ENCODE results near the gene FABP2. TPM values are rescaled to one million over a fixed set of nuclear protein-coding genes. Genes with fewer than 3 reads are reported as not detected.

The FABP2 gene
- total RNA-seq, 1 experiment from 2014 or later = not detected

GRCh38 chr4:119328695-119329094 lies 6.8 kb upstream of the FABP2 start:
- in situ Hi-C loops (cut with HindIII; ENCODE audit: low pct_unique_long_range_greater_than_20kb, low sequenced_read_pairs) = no loop called here
- DNase-seq (ENCODE audit: low read depth, low spot score) = no peak

DNA sequence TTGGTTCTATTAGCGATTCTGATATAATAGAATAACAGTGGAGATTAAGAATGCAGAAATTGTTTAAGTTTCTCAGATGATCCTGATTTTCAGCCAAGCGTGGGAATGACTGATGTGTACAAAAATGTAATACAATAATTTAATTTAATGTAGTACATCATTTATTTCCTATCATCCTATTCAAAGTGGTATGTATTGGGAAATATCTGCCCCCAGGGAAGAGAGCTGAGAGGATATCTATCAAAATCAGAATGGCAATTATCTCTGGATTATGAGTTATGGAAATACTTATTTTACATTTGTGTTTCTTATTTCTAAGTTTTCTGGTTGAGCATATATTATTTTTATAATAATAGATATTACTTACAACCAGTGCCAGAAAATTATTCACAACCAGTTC lies 3.9 kb downstream of the FABP2 start:
- in situ Hi-C loops (cut with HindIII; ENCODE audit: low pct_unique_long_range_greater_than_20kb, low sequenced_read_pairs) = no loop called here
- DNase-seq (ENCODE audit: low read depth, low spot score) = no peak

DNA sequence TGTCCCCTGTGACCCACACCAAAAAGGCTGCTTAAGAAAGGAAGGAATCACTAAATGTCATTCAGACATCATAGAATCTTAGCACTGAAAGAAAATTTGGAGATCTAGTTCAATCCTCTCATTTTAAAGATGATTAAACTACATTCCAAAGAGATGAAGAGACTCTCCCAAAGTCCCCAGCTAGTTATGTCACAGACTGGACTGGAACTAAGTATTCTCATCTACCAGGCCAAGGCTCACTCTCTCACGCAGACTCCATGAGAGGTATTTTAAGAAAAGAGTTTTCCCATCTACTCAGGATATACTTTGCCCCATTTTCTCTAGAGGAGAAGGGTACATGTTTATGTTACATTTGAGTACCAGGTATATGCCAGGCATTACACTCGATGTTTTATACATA lies 6.9 kb downstream of the FABP2 start:
- in situ Hi-C loops (cut with HindIII; ENCODE audit: low pct_unique_long_range_greater_than_20kb, low sequenced_read_pairs) = no loop called here

GRCh38 chr4:119314356-119314755 lies 7.6 kb downstream of the FABP2 start:
- in situ Hi-C loops (cut with HindIII; ENCODE audit: low pct_unique_long_range_greater_than_20kb, low sequenced_read_pairs) = no loop called here

More for the DNA sequence above, 6.9 kb downstream of the FABP2 start:
- no peak for DNase-seq (ENCODE audit: low read depth, low spot score)

GRCh38 chr4:119313237-119313636 lies 8.7 kb downstream of the FABP2 start:
- in situ Hi-C loops (cut with HindIII; ENCODE audit: low pct_unique_long_range_greater_than_20kb, low sequenced_read_pairs) = no loop called here
- DNase-seq (ENCODE audit: low read depth, low spot score) = no peak

More at GRCh38 chr4:119314356-119314755, 7.6 kb downstream of the FABP2 start:
- peak; percentile 67 for DNase-seq (ENCODE audit: low read depth, low spot score)

DNA sequence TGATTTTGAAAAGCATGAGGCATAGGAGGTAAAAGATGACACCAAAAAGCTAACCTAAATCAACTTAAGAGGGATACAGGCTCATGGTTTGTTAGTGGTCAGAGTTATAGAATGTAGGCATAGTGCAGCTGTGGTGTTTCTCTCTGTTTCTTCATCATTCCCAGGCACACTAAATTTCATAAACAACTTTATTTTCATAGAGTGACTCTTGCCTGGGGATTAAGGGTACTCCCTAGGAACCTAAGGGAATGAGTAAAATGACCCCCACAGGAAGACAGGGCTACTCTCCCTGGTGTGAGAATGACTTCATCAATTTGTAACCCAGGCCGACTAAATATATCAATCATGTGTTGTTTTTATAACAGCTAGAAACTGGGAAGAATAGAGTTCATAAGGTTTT lies 11.1 kb downstream of the FABP2 start:
- no peak for DNase-seq (ENCODE audit: low read depth, low spot score)
- in situ Hi-C loops (cut with HindIII; ENCODE audit: low pct_unique_long_range_greater_than_20kb, low sequenced_read_pairs) = no loop called here

- in situ Hi-C loops (cut with HindIII; ENCODE audit: low pct_unique_long_range_greater_than_20kb, low sequenced_read_pairs) = no loop called here
- no peak for DNase-seq (ENCODE audit: low read depth, low spot score)
Measured at GRCh38 chr4:119307606-119308005, 14.3 kb downstream of the FABP2 start.

DNA sequence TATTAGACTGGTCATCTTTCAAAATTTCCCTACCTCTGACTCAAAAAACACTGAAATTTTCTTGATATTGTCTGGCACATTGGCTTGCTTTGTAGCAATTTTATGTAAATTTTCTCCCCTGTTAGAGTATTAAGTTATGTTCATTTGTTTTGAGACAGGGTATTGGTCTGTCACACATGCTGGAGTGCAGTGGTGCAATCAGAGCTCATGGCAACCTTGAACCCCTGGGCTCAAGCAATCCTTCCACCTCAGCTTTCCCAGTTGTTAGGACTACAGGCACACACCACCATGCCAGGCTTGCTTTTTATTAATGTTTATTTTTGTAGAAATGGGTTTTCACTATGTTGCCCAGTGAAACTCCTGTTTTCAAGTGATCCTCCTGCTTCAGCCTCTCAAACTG lies 17.5 kb downstream of the FABP2 start:
- no peak for DNase-seq (ENCODE audit: low read depth, low spot score)

GRCh38 chr4:119303587-119304305 lies 18.2 kb downstream of the FABP2 start:
- DNase-seq (ENCODE audit: low read depth, low spot score) = no peak
- in situ Hi-C loops (cut with HindIII; ENCODE audit: low pct_unique_long_range_greater_than_20kb, low sequenced_read_pairs) = no loop called here

More for the DNA sequence above, 17.5 kb downstream of the FABP2 start:
- in situ Hi-C loops (cut with HindIII; ENCODE audit: low pct_unique_long_range_greater_than_20kb, low sequenced_read_pairs) = no loop called here

GRCh38 chr4:119302073-119302832 lies 19.7 kb downstream of the FABP2 start:
- in situ Hi-C loops (cut with HindIII; ENCODE audit: low pct_unique_long_range_greater_than_20kb, low sequenced_read_pairs) = no loop called here
- DNase-seq (ENCODE audit: low read depth, low spot score) = no peak

DNA sequence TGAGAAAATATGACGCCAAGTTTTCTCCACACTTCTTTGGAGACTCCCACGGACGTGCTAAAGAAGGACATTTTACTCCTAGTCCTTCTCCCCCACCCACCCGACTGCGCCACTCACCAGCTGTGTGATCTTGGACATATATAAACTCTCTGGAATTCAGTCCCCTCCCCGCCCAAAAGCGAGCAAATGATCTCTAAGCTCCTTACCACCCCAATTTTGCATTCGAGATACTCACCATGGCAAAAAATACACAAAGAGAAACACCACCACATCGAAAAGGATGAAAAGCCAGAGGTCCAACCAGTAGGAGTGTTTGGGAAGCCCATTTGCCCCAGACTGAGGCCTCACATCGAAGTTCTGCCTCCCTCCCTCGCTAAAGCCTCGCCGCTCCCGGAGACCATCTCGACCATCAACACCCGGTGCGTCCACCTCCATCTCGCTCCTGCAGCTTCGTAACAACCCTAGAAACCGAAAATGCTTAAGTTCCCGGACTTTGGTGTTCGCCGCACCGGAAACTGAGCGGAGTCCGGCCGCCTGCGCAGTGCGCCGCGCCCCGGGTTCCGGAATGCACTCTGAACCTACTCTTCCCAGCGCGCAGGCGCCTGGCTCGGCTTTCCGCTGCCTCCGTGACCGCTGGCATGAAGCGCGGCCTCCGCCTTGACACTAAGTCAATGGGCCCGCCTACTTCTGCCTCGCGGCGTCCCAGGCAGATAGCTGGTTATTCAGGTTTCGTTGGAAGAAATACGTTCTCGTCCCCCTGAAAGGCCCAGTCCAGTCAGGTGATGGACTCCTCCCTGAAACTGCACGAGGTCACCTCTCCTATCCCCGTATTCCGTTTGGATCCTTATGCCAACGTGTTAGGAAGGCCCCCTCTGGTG lies 21.6 kb downstream of the FABP2 start:
- in situ Hi-C loops (cut with HindIII; ENCODE audit: low pct_unique_long_range_greater_than_20kb, low sequenced_read_pairs) = no loop called here
- DNase-seq (ENCODE audit: low read depth, low spot score) = peak; percentile 89

GRCh38 chr4:119299741-119300100 lies 22.2 kb downstream of the FABP2 start:
- DNase-seq (ENCODE audit: low read depth, low spot score) = no peak
- in situ Hi-C loops (cut with HindIII; ENCODE audit: low pct_unique_long_range_greater_than_20kb, low sequenced_read_pairs) = no loop called here

GRCh38 chr4:119299260-119299671 lies 22.7 kb downstream of the FABP2 start:
- in situ Hi-C loops (cut with HindIII; ENCODE audit: low pct_unique_long_range_greater_than_20kb, low sequenced_read_pairs) = no loop called here
- DNase-seq (ENCODE audit: low read depth, low spot score) = no peak

- in situ Hi-C loops (cut with HindIII; ENCODE audit: low pct_unique_long_range_greater_than_20kb, low sequenced_read_pairs) = no loop called here
- DNase-seq (ENCODE audit: low read depth, low spot score) = no peak
Measured at GRCh38 chr4:119297795-119298194, 24.1 kb downstream of the FABP2 start.

GRCh38 chr4:119296356-119296755 lies 25.6 kb downstream of the FABP2 start:
- DNase-seq (ENCODE audit: low read depth, low spot score) = no peak
- in situ Hi-C loops (cut with HindIII; ENCODE audit: low pct_unique_long_range_greater_than_20kb, low sequenced_read_pairs) = no loop called here

DNA sequence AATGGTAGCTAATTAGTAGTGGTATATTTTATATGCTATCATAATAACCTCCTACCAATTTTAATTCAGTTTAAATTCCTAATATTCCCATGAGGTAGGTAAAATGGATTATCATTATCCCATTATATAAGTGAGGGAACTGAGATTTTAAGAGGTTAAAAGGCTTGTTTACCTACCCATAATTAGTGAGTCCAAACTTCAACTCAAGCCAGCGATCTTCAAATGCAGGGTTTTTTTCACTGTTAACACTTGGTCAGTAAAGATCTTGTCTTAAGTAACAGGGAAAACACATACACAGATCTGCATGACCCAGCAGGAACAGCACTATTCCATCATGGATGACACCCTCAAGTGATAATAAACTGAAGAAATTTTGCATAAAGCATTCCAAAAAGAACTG lies 31.3 kb downstream of the FABP2 start:
- no peak for DNase-seq (ENCODE audit: low read depth, low spot score)
- in situ Hi-C loops (cut with HindIII; ENCODE audit: low pct_unique_long_range_greater_than_20kb, low sequenced_read_pairs) = no loop called here

DNA sequence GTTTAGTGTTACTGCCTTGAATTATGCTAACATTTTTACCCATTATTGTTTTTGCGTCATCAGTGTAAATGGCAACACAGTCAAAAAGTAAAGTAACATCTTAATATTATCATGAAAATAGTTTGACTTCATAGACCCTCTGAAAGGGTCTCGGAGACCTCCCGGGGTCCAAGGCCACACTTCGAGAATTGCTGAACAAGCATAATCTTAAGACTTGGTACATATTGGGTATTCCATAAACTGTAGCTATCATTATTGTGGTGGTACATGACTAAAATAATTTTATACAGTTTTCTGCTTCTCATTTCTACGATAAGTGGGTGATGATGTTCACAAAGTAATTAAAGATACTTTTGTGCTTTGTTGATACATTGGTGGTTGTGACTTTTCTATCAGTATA lies 32.6 kb downstream of the FABP2 start:
- no peak for DNase-seq (ENCODE audit: low read depth, low spot score)
- in situ Hi-C loops (cut with HindIII; ENCODE audit: low pct_unique_long_range_greater_than_20kb, low sequenced_read_pairs) = no loop called here

DNA sequence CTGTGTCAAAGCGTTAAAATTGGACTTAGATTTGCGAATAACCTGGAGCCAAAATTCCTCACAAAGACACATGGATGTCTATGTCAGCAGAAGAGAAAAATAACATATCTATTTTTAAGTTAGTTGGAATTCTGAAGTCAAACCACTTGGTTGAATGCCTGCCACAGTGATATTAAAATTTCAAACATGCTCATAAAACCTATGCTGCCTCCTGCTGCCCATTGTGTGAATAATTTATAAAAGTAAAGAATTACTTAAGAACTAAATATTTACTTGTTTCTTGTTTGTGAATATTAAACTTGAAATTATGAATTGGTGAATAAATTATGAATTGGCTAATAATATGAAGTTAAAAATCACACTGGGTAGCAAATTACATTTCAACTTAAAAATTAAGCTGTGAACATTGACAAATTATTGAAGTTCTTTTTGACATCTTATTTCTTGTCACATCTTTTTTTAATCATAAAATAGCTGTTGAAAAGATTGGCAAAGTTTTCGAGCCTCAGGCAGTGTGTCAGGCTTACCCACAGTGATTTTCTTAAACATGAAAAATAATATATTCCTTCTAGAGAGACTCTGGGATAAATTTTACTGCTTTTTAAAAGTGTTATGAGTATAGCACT lies 35.4 kb downstream of the FABP2 start:
- peak; percentile 62 for DNase-seq (ENCODE audit: low read depth, low spot score)
- in situ Hi-C loops (cut with HindIII; ENCODE audit: low pct_unique_long_range_greater_than_20kb, low sequenced_read_pairs) = no loop called here

Measured in SK-MEL-5 (cell line).